ENCODE data around the gene SORBS2.

Gene SORBS2

DNA sequence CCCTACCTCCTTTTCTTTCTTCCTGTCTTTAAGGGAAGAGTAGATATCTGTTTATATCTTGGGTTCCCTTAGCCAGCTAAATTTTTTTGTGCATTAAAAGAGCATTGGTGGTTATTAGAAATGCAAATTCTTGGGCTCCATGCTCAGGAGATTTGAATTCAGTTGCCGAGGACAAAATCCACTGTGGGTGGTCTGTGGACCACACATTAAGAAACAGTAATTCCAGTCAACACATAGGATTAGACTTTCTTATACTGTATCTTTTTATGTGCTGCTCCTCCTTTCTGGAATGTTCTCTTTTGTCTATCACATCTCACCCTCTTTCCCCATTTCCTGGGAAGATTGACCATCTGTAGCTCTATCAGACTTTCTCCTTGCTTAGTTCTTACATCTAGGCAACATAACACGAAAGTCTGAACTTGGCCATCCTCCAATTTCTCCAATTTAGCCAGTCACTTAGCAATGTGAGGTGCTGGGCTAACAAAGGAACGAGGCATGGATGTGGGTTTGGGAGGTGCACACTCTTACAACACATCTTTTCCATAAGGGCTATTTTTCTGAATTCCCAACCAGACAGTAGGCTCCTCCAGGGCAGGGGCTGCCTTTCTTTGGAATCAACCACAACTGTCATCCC, 271.4 kb downstream of the SORBS2 start:
- DNase-seq (ENCODE audit: insufficient read length, low spot score) (no peak), FAIRE-seq (no peak)

DNA sequence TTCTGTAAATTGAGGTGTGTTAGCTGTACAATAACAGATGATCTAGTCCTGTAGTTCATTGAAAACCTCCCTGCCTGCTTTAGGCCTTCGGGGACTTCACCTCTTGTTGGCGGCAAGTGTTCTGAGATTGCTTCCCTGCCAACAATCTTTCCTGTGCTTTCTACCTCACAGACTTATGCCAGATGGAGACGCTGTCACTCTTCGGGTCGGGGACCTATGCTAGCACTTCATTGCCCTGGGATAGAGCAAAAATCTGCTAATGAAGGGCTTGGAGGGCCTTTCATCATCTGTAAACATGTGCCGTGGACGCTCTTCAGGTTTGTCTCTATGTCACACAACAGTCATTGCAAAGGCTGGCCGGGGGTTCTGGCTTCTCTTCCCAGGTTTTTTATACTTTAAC, 272.0 kb downstream of the SORBS2 start:
- DNase-seq (ENCODE audit: insufficient read length, low spot score) (no peak), FAIRE-seq (no peak)

- no peak for FAIRE-seq
- DNase-seq (ENCODE audit: insufficient read length, low spot score), result no peak
Observed at GRCh38 chr4:185538806-185539205, 273.2 kb downstream of the SORBS2 start.

DNA sequence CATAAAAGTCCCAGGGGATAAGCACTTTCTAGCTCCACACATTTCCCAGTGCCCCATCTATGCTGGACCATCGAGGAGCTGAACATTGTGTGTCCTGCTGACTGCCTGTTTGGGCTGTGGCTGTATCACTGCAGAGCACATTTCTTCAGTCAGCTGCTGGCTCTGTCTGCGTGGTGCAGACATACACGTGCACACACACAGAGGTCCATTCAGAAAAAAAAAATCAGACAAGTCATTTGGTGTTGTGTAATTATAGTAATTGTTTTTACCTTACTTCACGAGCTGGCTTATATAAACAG, 275.6 kb downstream of the SORBS2 start:
- DNase-seq (ENCODE audit: insufficient read length, low spot score) (no peak), FAIRE-seq (peak; percentile 54)

DNA sequence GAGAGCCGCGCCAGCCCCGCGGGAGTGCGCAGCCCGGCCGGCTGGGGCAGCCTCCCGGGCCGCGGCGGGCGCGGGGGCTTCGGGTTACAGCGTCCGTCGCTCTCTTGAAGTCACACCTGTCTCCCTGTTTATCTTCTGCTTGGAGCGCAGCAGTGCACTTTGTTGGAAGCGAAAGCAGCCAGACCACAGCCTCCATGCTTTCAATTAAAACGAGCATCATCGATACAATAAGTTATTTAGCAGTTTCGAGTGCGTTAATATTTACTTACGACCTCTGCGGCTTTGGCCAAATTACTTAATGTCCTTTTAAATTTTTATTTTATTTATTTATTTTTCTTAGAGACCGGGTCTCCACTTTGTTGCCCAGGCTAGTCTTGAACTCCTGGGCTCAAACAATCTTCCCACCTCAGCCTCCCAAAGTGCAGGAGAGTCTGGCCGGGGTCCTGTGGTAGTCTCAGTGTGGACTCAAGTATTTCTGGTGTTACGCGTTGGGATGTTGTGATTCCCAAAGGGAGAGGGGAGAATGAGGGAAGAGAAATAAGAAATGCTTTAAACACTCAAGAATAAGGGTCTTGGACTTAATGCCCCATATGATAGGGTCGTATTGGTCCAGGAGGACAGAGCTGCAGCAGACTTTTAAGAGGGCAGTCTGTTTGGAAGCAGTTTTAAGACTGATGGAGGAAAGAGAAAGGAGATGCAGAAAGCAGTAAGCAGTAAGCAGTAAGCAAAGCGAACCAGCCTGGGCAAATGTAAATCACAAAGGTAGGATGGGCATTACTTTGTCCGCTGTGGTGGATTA, 276.2 kb downstream of the SORBS2 start:
- DNase-seq (ENCODE audit: insufficient read length, low spot score), result no peak
- no peak for FAIRE-seq

All from HTR-8/SVneo (cell line).